Neural crest cell (in vitro differentiated cells): ENCODE measurements around the gene TH. TPM values are rescaled to one million over a fixed set of nuclear protein-coding genes. Genes with fewer than 3 reads are reported as not detected.

Experiments used
- DNase-seq: peaks from one replicate; pipeline ENCODE4 v3.0.0; 2021; ENCODE audit warnings: low read depth, mixed read lengths, low spot score
- H3K27ac Mint-ChIP-seq: one replicate; pipeline ENCODE4 v1.8.0; 2021; ENCODE audit warnings: mild to moderate bottlenecking, mixed read lengths; ENCODE audit not compliant: unreplicated experiment
- H3K27me3 Mint-ChIP-seq: 2 replicates; pipeline ENCODE4 v1.8.0; 2021; ENCODE audit warnings: low read depth, mild to moderate bottlenecking, mixed read lengths
- H3K36me3 Mint-ChIP-seq: 2 replicates; pipeline ENCODE4 v1.8.0; 2021; ENCODE audit warnings: low read depth, mild to moderate bottlenecking, mixed read lengths
- H3K4me1 Mint-ChIP-seq: 2 replicates; pipeline ENCODE4 v1.8.0; 2021; ENCODE audit warnings: mixed read lengths
- H3K4me3 Mint-ChIP-seq: one replicate; pipeline ENCODE4 v1.8.0; 2021; ENCODE audit warnings: mild to moderate bottlenecking, mixed read lengths
- H3K9me3 Mint-ChIP-seq: 2 replicates; pipeline ENCODE4 v1.8.0; 2021; ENCODE audit warnings: mixed read lengths
- CTCF ChIP-seq: fragments of 200-600 bp; sonication (generic); conservative IDR thresholded peaks from 2 replicates; pipeline ENCODE4 v1.5.0; 2021; ENCODE audit warnings: antibody characterized with exemption, mild to moderate bottlenecking
- total RNA-seq: library from RNA; stranded (reverse); gene quantifications from 2 replicates; pipeline ENCODE4 v1.2.1, GENCODE V29; 2021

The TH gene
- total RNA-seq, 1 donor from 2014 or later, result 0.61 TPM

GRCh38 chr11:2209900-2210321 lies 38.3 kb upstream of the TH start:
- Mint-ChIP-seq H3K9me3 (no peaks in the 10 kb centered on the region), H3K36me3 (no peaks in the 10 kb centered on the region), H3K27ac (peak overlapping the region; percentile 43), H3K27me3 (no peaks in the 10 kb centered on the region), H3K4me3 (no peak overlapping the region), H3K4me1 (peaks cover 29% of the 10 kb centered on the region)
- no peak for DNase-seq
- no peak for TF ChIP-seq CTCF

- H3K4me3 Mint-ChIP-seq, result no peak overlapping the region
- no peak for TF ChIP-seq CTCF
- peak overlapping the region; percentile 43 for H3K27ac Mint-ChIP-seq
- peak; percentile 1 for DNase-seq
- no peaks in the 10 kb centered on the region for H3K9me3 Mint-ChIP-seq
- no peaks in the 10 kb centered on the region for H3K36me3 Mint-ChIP-seq
- H3K4me1 Mint-ChIP-seq, result peaks cover 24% of the 10 kb centered on the region
- no peaks in the 10 kb centered on the region for H3K27me3 Mint-ChIP-seq
Measured at GRCh38 chr11:2209370-2209801, 37.8 kb upstream of the TH start.

- peak; percentile 19 for TF ChIP-seq CTCF
- H3K9me3 Mint-ChIP-seq, result no peaks in the 10 kb centered on the region
- H3K27me3 Mint-ChIP-seq, result no peaks in the 10 kb centered on the region
- DNase-seq, result peak; percentile 2
- no peaks in the 10 kb centered on the region for H3K36me3 Mint-ChIP-seq
- no peak overlapping the region for H3K27ac Mint-ChIP-seq
- peaks cover 19% of the 10 kb centered on the region for H3K4me1 Mint-ChIP-seq
- no peak overlapping the region for H3K4me3 Mint-ChIP-seq
Measured at GRCh38 chr11:2208691-2209369, 37.2 kb upstream of the TH start.

DNA sequence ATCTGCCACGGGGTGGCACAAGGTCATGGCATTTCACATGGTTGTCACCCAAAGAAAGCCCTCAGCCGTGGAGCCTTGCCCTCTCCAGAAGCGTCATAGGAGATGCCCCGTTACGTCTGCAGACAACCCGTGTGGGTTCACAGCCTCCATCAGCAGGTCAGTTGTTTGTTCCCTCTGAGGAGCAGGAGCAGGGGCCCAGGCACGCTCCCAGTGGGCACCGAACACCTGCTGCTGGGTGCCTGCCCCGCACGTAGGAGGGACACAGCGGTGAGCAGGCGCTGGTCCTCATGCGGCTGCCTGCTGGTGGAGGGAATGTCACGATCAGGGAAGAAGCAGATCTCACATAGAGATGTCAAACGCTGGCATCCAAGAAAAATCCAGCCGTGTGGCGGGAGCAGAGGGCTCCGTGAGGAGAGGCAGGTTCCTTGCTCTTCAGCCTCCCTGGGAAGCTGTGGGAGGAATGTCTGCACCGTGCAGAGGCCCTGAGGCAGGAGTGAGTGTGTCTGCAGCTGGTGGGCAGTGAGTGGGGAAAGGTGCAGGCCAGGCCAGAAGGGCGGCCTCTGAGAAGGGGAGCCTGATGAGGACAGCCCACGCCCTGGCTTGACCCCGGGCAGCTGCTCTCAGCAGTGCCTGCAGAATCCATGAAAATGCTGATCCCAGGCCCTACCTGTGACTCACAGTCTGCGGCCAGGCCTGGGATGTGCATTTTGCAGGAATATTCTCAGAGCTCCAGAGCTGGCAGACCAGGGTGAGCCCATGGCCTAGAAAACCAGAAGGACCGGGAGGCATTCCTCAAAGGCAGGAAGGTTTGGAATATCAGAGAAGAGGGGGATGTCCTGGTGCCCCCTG lies 36.4 kb upstream of the TH start:
- no peak for DNase-seq
- H3K4me1 Mint-ChIP-seq, result peaks cover 12% of the 10 kb centered on the region
- no peak for TF ChIP-seq CTCF
- peak overlapping the region; percentile 57 for H3K4me3 Mint-ChIP-seq
- no peaks in the 10 kb centered on the region for H3K27me3 Mint-ChIP-seq
- no peaks in the 10 kb centered on the region for H3K9me3 Mint-ChIP-seq
- H3K36me3 Mint-ChIP-seq, result no peaks in the 10 kb centered on the region
- peak overlapping the region; percentile 71 for H3K27ac Mint-ChIP-seq

DNA sequence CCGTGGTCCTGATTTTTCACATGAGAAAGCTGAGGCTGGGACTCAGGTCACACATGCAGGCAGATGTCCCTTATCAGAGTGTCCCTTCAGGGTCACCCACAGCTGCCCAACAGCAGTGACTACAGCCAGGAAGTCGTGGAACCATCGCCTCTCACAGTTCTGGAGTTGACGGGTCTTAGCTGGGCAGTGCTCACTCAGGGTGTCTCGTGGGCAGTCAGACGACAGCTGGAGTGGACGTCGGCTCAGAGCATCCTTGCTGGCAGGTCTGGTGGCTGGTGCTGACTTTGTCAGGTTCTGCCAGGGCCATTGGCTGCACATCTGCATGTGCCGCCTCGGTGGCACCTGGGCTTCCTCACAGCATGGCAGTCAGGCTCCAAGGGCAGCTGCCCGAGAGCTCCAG lies 35.6 kb upstream of the TH start:
- H3K4me1 Mint-ChIP-seq, result peaks cover 5% of the 10 kb centered on the region
- no peak overlapping the region for H3K27ac Mint-ChIP-seq
- H3K4me3 Mint-ChIP-seq, result no peak overlapping the region
- no peaks in the 10 kb centered on the region for H3K36me3 Mint-ChIP-seq
- no peaks in the 10 kb centered on the region for H3K27me3 Mint-ChIP-seq
- TF ChIP-seq CTCF, result no peak
- H3K9me3 Mint-ChIP-seq, result no peaks in the 10 kb centered on the region
- DNase-seq, result no peak
